PC-9 (cell line): Measurements from ENCODE around the gene POLG2.

Experiments used
- EZH2 ChIP-seq: fragments of 200-600 bp; sonication (generic); IDR thresholded peaks from 2 replicates; pipeline ENCODE4 v1.8.0; 2017; ENCODE audit warnings: antibody characterized with exemption, low read depth
- TF ChIP-seq, protein P1 (sequence below): fragments of 200-600 bp; sonication (generic); conservative IDR thresholded peaks from 2 replicates; pipeline ENCODE4 v1.6.1; 2017; ENCODE audit warnings: mixed run types, antibody characterized with exemption, mild to moderate bottlenecking, moderate library complexity

DNA sequence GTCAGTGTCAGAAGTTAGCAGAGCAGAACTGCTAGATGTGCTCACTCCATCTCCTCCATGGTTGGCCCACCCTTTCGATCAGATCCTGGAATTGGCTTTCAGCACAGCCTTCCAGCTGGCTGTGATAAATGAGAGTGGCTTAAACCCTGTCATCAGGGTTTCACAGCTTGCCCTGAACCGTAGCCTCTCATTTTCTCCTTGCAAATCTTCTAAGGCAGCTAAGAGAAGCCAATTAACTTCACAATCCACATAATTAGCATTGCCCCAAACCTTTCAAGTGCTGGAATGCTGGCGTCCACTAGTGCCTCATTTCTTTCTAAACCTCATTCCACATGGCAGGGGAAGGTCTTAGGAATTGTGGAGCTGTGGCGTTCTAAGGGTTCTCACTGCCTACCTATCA is 26.2 kb downstream of the POLG2 start:
- TF ChIP-seq, protein P1, sequence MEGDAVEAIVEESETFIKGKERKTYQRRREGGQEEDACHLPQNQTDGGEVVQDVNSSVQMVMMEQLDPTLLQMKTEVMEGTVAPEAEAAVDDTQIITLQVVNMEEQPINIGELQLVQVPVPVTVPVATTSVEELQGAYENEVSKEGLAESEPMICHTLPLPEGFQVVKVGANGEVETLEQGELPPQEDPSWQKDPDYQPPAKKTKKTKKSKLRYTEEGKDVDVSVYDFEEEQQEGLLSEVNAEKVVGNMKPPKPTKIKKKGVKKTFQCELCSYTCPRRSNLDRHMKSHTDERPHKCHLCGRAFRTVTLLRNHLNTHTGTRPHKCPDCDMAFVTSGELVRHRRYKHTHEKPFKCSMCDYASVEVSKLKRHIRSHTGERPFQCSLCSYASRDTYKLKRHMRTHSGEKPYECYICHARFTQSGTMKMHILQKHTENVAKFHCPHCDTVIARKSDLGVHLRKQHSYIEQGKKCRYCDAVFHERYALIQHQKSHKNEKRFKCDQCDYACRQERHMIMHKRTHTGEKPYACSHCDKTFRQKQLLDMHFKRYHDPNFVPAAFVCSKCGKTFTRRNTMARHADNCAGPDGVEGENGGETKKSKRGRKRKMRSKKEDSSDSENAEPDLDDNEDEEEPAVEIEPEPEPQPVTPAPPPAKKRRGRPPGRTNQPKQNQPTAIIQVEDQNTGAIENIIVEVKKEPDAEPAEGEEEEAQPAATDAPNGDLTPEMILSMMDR: no peak
- TF ChIP-seq EZH2: no peak
